Gastrocnemius medialis (tissue), 4 donors: Measurements from ENCODE around the gene BMERB1.

Source experiments
- CTCF ChIP-seq, 5 experiments: fragments of 450-650 bp in 3 of 5; fragments of 200-600 bp in 2 of 5; sonication (generic) in 2 of 5; IDR thresholded peaks in 4 of 5; conservative IDR thresholded peaks in 1 of 5; 1 replicate in 4 of 5; 2 replicates in 1 of 5; pipeline ENCODE4 v1.5.1; 2016 to 2019; ENCODE audit warnings: antibody characterized with exemption in 5 of 5, mild to moderate bottlenecking in 3 of 5, moderate library complexity in 3 of 5
- POLR2A ChIP-seq, 2 donors: fragments of 450-650 bp; IDR thresholded peaks; one replicate each; pipeline ENCODE4 v1.6.1; 2017; ENCODE audit warnings: antibody characterized with exemption in 2 of 2, mild to moderate bottlenecking in 2 of 2, moderate library complexity in 2 of 2

DNA sequence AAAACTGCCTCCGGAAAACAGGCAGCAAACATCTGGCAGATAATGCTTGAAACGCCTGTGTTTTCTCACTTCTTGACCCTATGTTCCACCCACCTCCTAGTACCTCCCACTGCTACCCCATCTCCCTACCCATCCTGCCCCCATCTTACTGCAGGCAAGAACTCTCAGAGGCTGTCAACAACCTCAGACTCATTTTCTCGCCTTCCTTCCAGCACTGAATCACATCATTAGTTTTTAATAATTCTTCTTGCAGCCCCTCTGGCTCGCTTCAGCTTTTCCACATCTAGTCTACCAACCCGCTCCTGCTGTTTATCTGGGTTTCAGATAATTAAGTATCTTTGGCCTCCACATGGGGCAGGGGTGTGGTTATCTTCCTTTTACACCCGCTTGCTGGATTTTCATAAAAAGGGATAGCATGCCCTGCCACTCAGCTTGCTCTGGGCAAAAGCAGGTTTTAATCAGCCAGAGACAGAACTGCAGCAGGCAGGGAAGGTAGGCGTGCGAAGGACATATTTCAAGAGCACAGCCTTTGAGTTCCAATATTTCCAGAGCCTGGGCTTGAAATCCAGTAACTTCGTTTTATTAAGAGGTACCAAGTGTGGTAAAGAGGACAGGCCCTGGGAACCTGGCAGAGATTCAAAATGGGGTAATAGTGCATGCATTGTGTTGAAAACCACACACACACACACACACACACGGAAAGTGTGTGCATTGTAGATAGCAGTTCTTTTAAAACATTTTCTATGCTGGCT, 87.5 kb downstream of the BMERB1 start:
- TF ChIP-seq CTCF (IDR thresholded peaks at IDR 0.05 in 4 of 5, conservative IDR thresholded peaks at IDR 0.05 in 1 of 5) (no peak), POLR2A (IDR thresholded peaks at IDR 0.05) (no peak)
